ENCODE measurements around the gene SLC12A3. TPM values are rescaled to one million over a fixed set of nuclear protein-coding genes. Genes with fewer than 3 reads are reported as not detected.

SLC12A3 gene
- total and polyA plus RNA-seq, 2 of the 4 experiments (the other 2 are of a cell fraction): not detected

GRCh38 chr16:56828647-56829046 lies 36.4 kb upstream of the SLC12A3 start:
- Histone ChIP-seq H3K9me3 (ENCODE audit: control insufficient read depth, insufficient read depth, low read length) (no peaks in the 10 kb centered on the region), H3K4me3 (ENCODE audit: insufficient read depth, low read depth, low read length) (no peak overlapping the region), H3K27me3 (ENCODE audit: control insufficient read depth, insufficient read depth, low read length) (no peaks in the 10 kb centered on the region), H2BK20ac (ENCODE audit: low read depth, low read length) (no peak overlapping the region), H3K4me1 (ENCODE audit: control insufficient read depth, insufficient read depth, low read length) (peaks cover 2% of the 10 kb centered on the region), H3K56ac (ENCODE audit: extremely low read depth, insufficient read depth, low read length) (no peak overlapping the region), H2BK5ac (ENCODE audit: low read depth, low read length, poor library complexity, severe bottlenecking) (no peak overlapping the region), H3K14ac (replicated peaks; ENCODE audit: low read depth, low read length) (no peak overlapping the region), H2AK9ac (replicated peaks; ENCODE audit: low read depth, low read length, poor library complexity) (peak overlapping the region; percentile 63), H4K8ac (ENCODE audit: low read depth in 2 of 2, low read length in 2 of 2) (no peak overlapping the region), H3K27ac (ENCODE audit: insufficient read depth, low read length) (no peak overlapping the region), H3K18ac (ENCODE audit: low read depth, low read length) (no peak overlapping the region), H3K4me2 (ENCODE audit: low read depth, low read length) (no peak overlapping the region), H4K91ac (ENCODE audit: insufficient read depth, low read depth, low read length) (no peak overlapping the region), H3K23ac (ENCODE audit: low read depth, low read length) (no peak overlapping the region), H3K79me1 (ENCODE audit: low read depth in 1 of 2, low read length in 2 of 2) (no peaks in the 10 kb centered on the region; a peak in 1 of 4 replicates), H2BK15ac (ENCODE audit: low read depth, low read length) (no peak overlapping the region), H2BK120ac (ENCODE audit: low read depth, low read length) (no peak overlapping the region), H3K9ac (ENCODE audit: low read depth, low read length) (no peak overlapping the region), H3K9me1 (ENCODE audit: insufficient read depth, low read length) (peaks cover 10% of the 10 kb centered on the region; the same call in 1 of the 2 replicates), H4K5ac (ENCODE audit: low read depth, low read length) (no peak overlapping the region), H3K36me3 (ENCODE audit: control insufficient read depth, insufficient read depth, low read length) (peaks cover 29% of the 10 kb centered on the region), H2AFZ (replicated peaks; ENCODE audit: low read length, poor library complexity) (no peak overlapping the region), H4K20me1 (ENCODE audit: insufficient read depth, low read length) (no peaks in the 10 kb centered on the region), H2AK5ac (ENCODE audit: low read depth, low read length) (no peak overlapping the region), H3K4ac (ENCODE audit: low read depth, low read length) (no peak overlapping the region)
- dilution Hi-C loops (cut with HindIII; ENCODE audit: low sequenced_read_pairs, unreplicated experiment): no loop called here
- TF ChIP-seq ELK1 (IDR thresholded peaks at IDR 0.05; ENCODE audit: borderline replicate concordance, low read depth, low read length): no peak
- no peak for TF ChIP-seq RAD21 (IDR thresholded peaks at IDR 0.05; ENCODE audit: low read length)
- no peak for TF ChIP-seq BHLHE40 (IDR thresholded peaks at IDR 0.05; ENCODE audit: low read depth, low read length)
- TF ChIP-seq USF2 (IDR thresholded peaks at IDR 0.05; ENCODE audit: low read depth, low read length): no peak
- no peak for TF ChIP-seq FOS (IDR thresholded peaks at IDR 0.05; ENCODE audit: low read depth, low read length)
- no peak for TF ChIP-seq MAFK (IDR thresholded peaks at IDR 0.05; ENCODE audit: low read depth, low read length)
- no peak for TF ChIP-seq CHD1 (IDR thresholded peaks at IDR 0.05; ENCODE audit: low read depth, low read length)
- no peak for TF ChIP-seq SMC3 (IDR thresholded peaks at IDR 0.05; ENCODE audit: low read depth, low read length)
- TF ChIP-seq, protein P1, sequence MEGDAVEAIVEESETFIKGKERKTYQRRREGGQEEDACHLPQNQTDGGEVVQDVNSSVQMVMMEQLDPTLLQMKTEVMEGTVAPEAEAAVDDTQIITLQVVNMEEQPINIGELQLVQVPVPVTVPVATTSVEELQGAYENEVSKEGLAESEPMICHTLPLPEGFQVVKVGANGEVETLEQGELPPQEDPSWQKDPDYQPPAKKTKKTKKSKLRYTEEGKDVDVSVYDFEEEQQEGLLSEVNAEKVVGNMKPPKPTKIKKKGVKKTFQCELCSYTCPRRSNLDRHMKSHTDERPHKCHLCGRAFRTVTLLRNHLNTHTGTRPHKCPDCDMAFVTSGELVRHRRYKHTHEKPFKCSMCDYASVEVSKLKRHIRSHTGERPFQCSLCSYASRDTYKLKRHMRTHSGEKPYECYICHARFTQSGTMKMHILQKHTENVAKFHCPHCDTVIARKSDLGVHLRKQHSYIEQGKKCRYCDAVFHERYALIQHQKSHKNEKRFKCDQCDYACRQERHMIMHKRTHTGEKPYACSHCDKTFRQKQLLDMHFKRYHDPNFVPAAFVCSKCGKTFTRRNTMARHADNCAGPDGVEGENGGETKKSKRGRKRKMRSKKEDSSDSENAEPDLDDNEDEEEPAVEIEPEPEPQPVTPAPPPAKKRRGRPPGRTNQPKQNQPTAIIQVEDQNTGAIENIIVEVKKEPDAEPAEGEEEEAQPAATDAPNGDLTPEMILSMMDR (conservative IDR thresholded peaks at IDR 0.05; ENCODE audit: low read depth, low read length): no peak
- CTCF ChIA-PET: no interaction called here
- POLR2A ChIA-PET (ENCODE audit: unreplicated experiment): interaction anchor here (0.5 kb wide), 1 partner anchor 342 kb away, joined by 10 read pairs; no protein-coding TSS in a partner anchor
- ATAC-seq (ENCODE audit: low read depth): no peak
- in situ Hi-C loops (cut with MboI; ENCODE audit: low sequenced_read_pairs): no loop called here
- intact Hi-C loops (cut with micrococcal nuclease): no loop called here
- no TSS peak for BruUV-seq (replicated peaks)
- WGBS, 2 experiments (ENCODE audit: extremely low coverage in 2 of 2, insufficient read length in 1 of 2): 100% methylated on average over 1 of the region's 1 CpG; no CpG with 5 or more reads in 1 of the 2 experiments
- no peak for DNase-seq
